GM19023 (cell line): ENCODE results near the gene TRAT1.

Experiments
- ATAC-seq: cut with Tn5 transposase; IDR thresholded peaks from one replicate; pipeline ENCODE4 v1.9.1; 2021; ENCODE audit warnings: mild to moderate bottlenecking, moderate library complexity; ENCODE audit not compliant: unreplicated experiment

TRAT1 gene

GRCh38 chr3:108849075-108849474, 26.5 kb downstream of the TRAT1 start:
- ATAC-seq, result no peak

- no peak for ATAC-seq
Observed at GRCh38 chr3:108861401-108861800, 38.8 kb downstream of the TRAT1 start.

- ATAC-seq, result no peak
Observed at GRCh38 chr3:108862865-108863798, 40.5 kb downstream of the TRAT1 start.

- ATAC-seq, result no peak
Observed at GRCh38 chr3:108863799-108864135, 41.2 kb downstream of the TRAT1 start.

- no peak for ATAC-seq
Observed at GRCh38 chr3:108877901-108878300, 55.3 kb downstream of the TRAT1 start.

- no peak for ATAC-seq
Observed at GRCh38 chr3:108879915-108880314, 57.3 kb downstream of the TRAT1 start.

- no peak for ATAC-seq
Observed at GRCh38 chr3:108882762-108883161, 60.2 kb downstream of the TRAT1 start.

- ATAC-seq, result no peak
Observed at GRCh38 chr3:108883373-108883772, 60.8 kb downstream of the TRAT1 start.

- ATAC-seq, result no peak
Observed at GRCh38 chr3:108887121-108887520, 64.5 kb downstream of the TRAT1 start.

GRCh38 chr3:108887777-108888176, 65.2 kb downstream of the TRAT1 start:
- no peak for ATAC-seq

GRCh38 chr3:108891833-108892232, 69.2 kb downstream of the TRAT1 start:
- ATAC-seq, result no peak

- ATAC-seq, result no peak
Observed at GRCh38 chr3:108894981-108895380, 72.4 kb downstream of the TRAT1 start.

- ATAC-seq, result no peak
Observed at GRCh38 chr3:108897883-108898282, 75.3 kb downstream of the TRAT1 start.

- no peak for ATAC-seq
Observed at GRCh38 chr3:108899530-108899929, 76.9 kb downstream of the TRAT1 start.
